NCI-H187 (cell line): Measurements from ENCODE around the gene XIST.
"Not testable (repeated sequence)": the region's sequence is repeated elsewhere in the genome, so short reads cannot be mapped to it uniquely, and the experiment has no call there.

ENCODE experiments used
- DNase-seq, 2 experiments: peaks; one replicate each; lab custom pipeline; 2025; lab: John Stamatoyannopoulos, UW

Gene XIST

DNA sequence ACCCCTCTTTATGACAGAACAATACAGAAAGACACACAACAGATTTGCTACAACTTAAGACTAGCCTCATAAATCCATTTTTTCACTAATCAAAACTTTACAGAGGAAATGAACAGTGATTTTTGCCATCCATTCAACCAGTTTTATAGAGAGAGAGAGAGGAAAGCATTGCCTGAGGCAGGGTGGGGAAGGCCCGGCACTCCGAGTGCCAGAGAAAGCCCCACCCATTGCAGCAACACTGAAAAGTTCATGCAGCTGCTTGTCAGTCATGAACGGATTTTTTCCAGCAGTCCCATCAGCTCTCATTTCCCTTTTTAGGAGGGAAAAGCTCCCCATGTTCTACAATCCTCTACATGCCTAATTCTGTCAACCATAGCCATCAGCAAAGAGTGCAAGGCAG is 52.6 kb downstream of the XIST start:
- no peak for DNase-seq

DNA sequence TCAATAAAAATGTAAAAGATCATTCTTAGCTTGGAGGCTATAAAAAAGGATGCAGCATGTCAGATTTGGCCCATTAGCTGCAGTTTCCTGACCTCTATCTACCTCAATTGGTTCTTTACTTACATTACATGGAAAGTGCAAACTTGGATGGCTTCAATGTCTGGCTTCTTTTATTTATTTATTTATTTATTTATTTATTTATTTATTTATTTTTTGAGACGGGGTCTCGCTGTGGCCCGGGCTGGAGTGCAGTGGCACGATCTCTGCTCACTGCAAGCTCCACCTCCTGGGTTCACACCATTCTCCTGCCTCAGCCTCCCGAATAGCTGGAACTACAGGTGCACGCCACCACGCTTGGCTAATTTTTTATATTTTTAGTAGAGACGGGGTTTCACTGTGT is 60.0 kb downstream of the XIST start:
- not testable (repeated sequence) for DNase-seq

DNA sequence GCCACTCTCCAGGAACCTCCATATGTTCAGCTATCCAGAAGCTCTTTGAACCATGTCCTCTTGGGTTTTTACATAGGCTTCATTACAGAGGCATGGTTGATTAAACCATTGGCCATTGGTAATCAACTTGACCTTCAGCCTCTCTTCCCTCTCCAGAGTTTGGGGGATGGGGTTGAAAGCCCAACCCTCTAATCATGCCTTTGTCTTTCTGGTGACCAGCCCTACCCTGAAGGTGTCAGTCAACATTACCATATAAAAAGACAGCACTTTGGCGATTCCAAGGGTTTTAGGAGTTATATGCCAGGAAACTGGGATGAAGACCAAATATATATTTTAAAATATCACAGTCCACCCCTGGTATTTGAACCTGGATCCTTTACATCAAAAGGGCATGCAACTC is 67.0 kb downstream of the XIST start:
- no peak for DNase-seq
